Adrenal gland (tissue), 12 donors: Measurements from ENCODE around the gene ACOT7. TPM values are rescaled to one million over a fixed set of nuclear protein-coding genes. Genes with fewer than 3 reads are reported as not detected.

Experiments used
- DNase-seq, 7 donors: peaks; one replicate each; pipeline ENCODE4 v3.0.0-alpha.2; 2019 to 2020
- H3K27ac ChIP-seq, 5 donors: fragments of 200-600 bp; sonication (generic) in 4 of 5; 1 replicate in 3 of 5; 2 replicates in 2 of 5; pipeline versions ENCODE4 v1.5.1 to v1.8.0; 2016 to 2020; ENCODE audit warnings: mild to moderate bottlenecking in 1 of 5
- H3K27me3 ChIP-seq: fragments of 200-600 bp; 2 replicates; pipeline ENCODE4 v1.8.0; 2021
- H3K36me3 ChIP-seq, 2 donors: fragments of 200-600 bp; replicated peaks in 1 of 2; 1 replicate in 1 of 2; 2 replicates in 1 of 2; pipeline versions ENCODE4 v1.5.1 to v1.8.0; 2018 to 2022
- H3K4me1 ChIP-seq, 2 donors: fragments of 200-600 bp; replicated peaks in 1 of 2; 1 replicate in 1 of 2; 2 replicates in 1 of 2; pipeline versions ENCODE4 v1.5.1 to v1.8.0; 2018 to 2021
- H3K4me3 ChIP-seq, 4 donors: fragments of 200-600 bp; sonication (generic) in 3 of 4; one replicate each; pipeline ENCODE4 v1.5.1; 2016 to 2018
- H3K9me3 ChIP-seq, 3 donors: fragments of 200-600 bp; sonication (generic) in 1 of 3; replicated peaks in 1 of 3; 1 replicate in 2 of 3; 2 replicates in 1 of 3; pipeline versions ENCODE4 v1.5.1 to v1.8.0; 2016 to 2021
- POLR2A ChIP-seq, 2 donors: fragments of 450-650 bp; IDR thresholded peaks; one replicate each; pipeline ENCODE4 v1.6.1; 2017; ENCODE audit warnings: antibody characterized with exemption in 2 of 2, mild to moderate bottlenecking in 2 of 2, moderate library complexity in 1 of 2
- WGBS, 4 donors: extraction: QIAGEN DNeasy Blood & Tissue Kit in 2 of 4; methylation state at CpG; one replicate each; pipeline versions ENCODE4 v1.1.5 to v1.1.7; 2013 to 2017; 5-methylcytosine and 5-hydroxymethylcytosine counted together
- intact Hi-C, 2 donors: fragments of 100-400 bp; cut with DNase I; formaldehyde crosslinking; loops; one replicate each; pipeline versions ENCODE4 v1.14.1 to v1.15.0; 2022 to 2023
- polyA plus RNA-seq, 3 donors: library from polyadenylated mRNA; stranded (reverse); fragments of 200-250 nt in 2 of 3; fragments of 350-450 nt in 1 of 3; fragmentation: Illumina TruSeq in 1 of 3; extraction: RNeasy Lipid Tissue Mini Kit (QIAGEN cat#74804) in 1 of 3; gene quantifications; one replicate each; pipeline ENCODE4 v1.2.3, GENCODE V29; 2013 to 2014
- total RNA-seq, 9 donors: library from RNA; depleted of rRNA in 4 of 9; stranded (reverse); fragments of >200 nt in 4 of 9; fragments of 120-200 nt in 1 of 9; fragmentation: NEBNext Ultra II Directional in 1 of 9; extraction: Animal tissue kit (Norgen Biotek cat#: 25700) in 1 of 9; gene quantifications; one replicate each; pipeline versions ENCODE4 v1.1.0 to v1.2.4, GENCODE V29; 2013 to 2023
- TF ChIP-seq, protein P1 (sequence below), 6 experiments: fragments of 450-650 bp in 4 of 6; fragments of 200-600 bp in 2 of 6; sonication (generic) in 1 of 6; IDR thresholded peaks; 1 replicate in 5 of 6; 2 replicates in 1 of 6; pipeline versions ENCODE4 v1.5.1 to v1.8.0; 2016 to 2021; ENCODE audit warnings: antibody characterized with exemption in 6 of 6, mild to moderate bottlenecking in 2 of 6, moderate library complexity in 1 of 6
- donor health status: healthy with polysubstance abuse.
- donor health status: Bipolar disorder and iron deficiency.
- donor health status: DM: yes; HTN: yes; CAD: no.
- donor health status: DM: no; HTN: no; CAD: no.
- donor health status: DM: no; HTN: no; CAD: no.
- donor health status: DM: yes; HTN: yes; CAD: no.

Gene ACOT7
- total and polyA plus RNA-seq, 12 donors = 8.4 to 29.4 (median 14.5) TPM

DNA sequence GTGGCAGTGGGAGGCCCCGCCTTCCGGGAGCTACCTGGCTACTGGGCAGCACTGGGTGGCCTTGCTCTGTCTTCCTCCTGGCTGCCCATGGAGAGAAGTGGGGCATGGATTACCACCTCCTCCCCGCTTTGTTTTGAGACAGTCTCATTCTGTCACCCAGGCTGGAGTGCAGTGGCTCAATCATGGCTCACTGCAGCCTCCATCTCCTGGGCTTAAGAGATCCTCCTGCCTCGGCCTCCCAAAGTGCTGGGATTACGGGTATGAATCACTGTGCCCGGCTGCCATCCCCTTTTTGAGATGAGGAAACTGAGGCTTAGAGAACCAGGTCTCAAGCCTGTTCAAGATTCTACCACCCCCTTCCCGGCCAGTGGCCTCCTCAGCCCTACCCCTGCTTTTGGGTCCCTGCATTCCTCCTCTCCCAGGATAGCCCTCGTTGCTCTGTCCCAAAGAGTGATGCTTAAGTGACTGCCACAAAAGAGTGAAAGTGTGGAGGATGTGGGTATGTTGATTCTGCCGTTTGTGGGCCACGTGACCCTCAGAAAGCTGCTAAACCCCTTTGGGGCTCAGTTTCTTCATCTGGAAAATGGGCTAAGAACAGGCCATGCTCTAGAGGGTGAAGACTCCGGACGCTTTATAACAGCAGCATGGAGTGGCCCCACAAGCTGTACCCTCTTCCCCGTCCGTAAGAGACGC is 141.7 kb downstream of the ACOT7 start:
- TF ChIP-seq, protein P1, sequence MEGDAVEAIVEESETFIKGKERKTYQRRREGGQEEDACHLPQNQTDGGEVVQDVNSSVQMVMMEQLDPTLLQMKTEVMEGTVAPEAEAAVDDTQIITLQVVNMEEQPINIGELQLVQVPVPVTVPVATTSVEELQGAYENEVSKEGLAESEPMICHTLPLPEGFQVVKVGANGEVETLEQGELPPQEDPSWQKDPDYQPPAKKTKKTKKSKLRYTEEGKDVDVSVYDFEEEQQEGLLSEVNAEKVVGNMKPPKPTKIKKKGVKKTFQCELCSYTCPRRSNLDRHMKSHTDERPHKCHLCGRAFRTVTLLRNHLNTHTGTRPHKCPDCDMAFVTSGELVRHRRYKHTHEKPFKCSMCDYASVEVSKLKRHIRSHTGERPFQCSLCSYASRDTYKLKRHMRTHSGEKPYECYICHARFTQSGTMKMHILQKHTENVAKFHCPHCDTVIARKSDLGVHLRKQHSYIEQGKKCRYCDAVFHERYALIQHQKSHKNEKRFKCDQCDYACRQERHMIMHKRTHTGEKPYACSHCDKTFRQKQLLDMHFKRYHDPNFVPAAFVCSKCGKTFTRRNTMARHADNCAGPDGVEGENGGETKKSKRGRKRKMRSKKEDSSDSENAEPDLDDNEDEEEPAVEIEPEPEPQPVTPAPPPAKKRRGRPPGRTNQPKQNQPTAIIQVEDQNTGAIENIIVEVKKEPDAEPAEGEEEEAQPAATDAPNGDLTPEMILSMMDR (IDR thresholded peaks at IDR 0.05) = no peak
- Histone ChIP-seq H3K4me1 (peaks cover 0 to 6% of the 10 kb centered on the region in 2 donors), H3K27ac (no peak overlapping the region), H3K36me3 (no peaks in the 10 kb centered on the region), H3K27me3 (peaks cover 7% of the 10 kb centered on the region), H3K9me3 (no peaks in the 10 kb centered on the region), H3K4me3 (no peak overlapping the region)
- intact Hi-C loops = no loop called here
- no peak for DNase-seq
- WGBS, 4 donors = 69 to 81% (median 75%) methylated on average over 13 to 15 of the region's 15 CpGs

DNA sequence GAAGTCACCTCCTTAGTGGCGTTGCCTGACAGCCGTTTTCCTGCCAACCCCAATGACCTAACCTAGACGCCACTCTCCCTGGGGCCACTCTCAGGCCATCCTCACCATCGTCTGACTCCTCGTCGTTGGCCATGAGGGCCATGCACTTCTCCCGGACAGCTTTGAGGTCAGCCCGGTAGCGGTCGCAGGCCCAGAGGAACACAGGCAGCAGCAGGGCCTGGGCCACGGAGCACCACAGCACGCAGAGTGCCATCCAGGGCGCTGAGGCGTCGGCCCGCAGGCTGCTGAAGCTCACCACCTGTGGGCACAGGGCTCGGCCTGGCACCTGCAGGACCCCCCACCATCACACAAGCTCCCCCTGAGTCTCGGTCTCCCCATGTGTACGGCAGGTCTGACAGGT is 142.3 kb downstream of the ACOT7 start:
- H3K27me3 ChIP-seq = peaks cover 10% of the 10 kb centered on the region
- intact Hi-C loops = no loop called here
- no peaks in the 10 kb centered on the region for H3K36me3 ChIP-seq
- H3K4me1 ChIP-seq = peaks cover 0 to 12% of the 10 kb centered on the region in 2 donors
- no peak overlapping the region for H3K27ac ChIP-seq
- no peak for DNase-seq
- WGBS, 4 donors = 78 to 91% (median 87%) methylated on average over 9 to 19 of the region's 19 CpGs
- no peak overlapping the region for H3K4me3 ChIP-seq
- no peaks in the 10 kb centered on the region for H3K9me3 ChIP-seq
- TF ChIP-seq, protein P1 (IDR thresholded peaks at IDR 0.05) = no peak

DNA sequence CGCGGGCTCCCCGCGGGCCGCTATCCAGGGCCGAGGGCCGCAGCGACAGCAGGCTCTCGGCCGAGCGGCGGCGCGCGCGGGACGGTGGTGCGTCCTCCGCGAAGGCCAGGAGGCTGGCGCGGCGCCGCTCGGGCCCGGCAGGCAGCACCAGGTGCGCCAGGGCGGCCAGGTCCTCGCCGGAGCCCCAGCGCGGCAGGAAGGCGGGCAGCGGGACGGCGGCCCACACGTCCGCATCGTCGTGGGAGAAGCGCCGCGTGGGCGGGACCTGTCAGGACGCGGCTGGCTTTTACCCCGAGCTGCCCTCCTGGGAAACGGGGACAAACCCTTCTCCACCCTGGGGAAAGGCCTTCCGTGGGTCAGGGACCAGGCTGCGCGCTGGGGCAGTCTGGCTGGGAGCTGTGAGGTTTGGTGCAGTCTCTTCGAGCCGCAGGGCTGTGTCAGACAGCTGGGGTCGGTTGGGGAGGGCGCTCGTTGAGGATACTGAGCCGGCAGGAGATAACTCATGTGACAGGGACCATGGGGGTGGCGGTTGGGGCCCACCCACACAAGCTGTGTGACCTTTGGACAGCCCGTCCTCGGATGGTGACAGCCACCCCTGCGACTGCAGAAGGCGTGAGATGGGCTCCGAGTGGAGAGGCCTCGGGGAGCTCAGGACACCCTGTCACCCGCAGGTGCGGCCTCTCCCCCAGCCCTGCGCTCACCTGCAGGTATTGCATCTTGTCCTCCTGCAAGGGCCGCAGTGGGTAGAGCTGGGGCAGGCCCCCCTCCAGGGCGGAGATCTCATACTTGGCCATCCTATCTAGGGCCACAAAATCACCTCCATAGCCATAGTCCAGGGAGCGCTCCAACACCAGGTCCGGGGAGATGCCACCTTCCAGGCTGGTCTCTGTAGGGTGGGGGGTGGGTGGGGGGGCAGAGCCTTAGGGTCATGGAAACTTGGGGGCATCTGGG is 143.6 kb downstream of the ACOT7 start:
- intact Hi-C loops = loop anchor here (5.0 kb wide), 3 partner anchors 32 to 162 kb away; no protein-coding TSS in a partner anchor
- Histone ChIP-seq H3K4me1 (peaks cover 0 to 20% of the 10 kb centered on the region in 2 donors), H3K9me3 (no peaks in the 10 kb centered on the region), H3K27ac (no peak overlapping the region), H3K36me3 (no peaks in the 10 kb centered on the region), H3K4me3 (no peak overlapping the region), H3K27me3 (peaks cover 20% of the 10 kb centered on the region)
- TF ChIP-seq POLR2A (IDR thresholded peaks at IDR 0.05) = no peak
- TF ChIP-seq, protein P1 (IDR thresholded peaks at IDR 0.05) = no peak
- no peak for DNase-seq
- WGBS, 4 donors = 17 to 64% (median 18%) methylated on average over 13 to 71 of the region's 71 CpGs
